RPMI8226 (cell line): ENCODE measurements around the gene NUCKS1.

ENCODE experiments used
- DNase-seq: peaks from one replicate; pipeline ENCODE4 v3.0.0-alpha.2; 2015

NUCKS1 gene

DNA sequence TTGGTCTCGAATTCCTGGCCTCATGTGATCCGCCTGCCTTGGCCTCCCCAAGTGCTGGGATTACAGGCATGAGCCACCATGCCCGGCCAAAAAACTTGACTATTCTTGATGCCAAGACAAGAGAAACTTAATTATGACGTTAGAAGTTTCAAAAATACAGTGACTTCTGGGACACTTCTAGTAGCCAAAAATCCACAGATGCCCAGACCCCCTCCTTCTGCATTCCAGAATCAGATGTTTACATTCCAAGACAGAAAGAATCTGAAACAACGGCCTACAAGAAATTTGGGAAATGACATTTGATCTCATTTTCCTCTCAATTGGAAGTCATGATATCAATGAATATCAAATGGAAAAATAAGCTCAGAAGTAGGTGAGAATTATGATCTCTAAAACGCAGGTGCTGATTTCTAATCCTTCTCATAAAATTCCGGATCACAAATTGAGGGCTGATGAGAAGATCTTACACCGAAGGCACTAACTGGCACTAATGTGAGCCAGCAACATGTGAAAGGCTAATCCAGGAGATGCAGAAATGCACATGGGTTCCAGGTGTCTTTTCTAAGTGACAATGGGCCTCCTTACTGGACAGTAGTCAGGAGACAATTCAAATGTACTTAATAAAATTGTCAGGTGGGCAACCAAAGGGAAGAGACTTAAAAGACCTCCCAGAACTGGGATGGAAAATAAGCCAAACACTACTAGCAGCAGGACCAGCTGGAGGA, 19.8 kb upstream of the NUCKS1 start:
- DNase-seq: no peak

DNA sequence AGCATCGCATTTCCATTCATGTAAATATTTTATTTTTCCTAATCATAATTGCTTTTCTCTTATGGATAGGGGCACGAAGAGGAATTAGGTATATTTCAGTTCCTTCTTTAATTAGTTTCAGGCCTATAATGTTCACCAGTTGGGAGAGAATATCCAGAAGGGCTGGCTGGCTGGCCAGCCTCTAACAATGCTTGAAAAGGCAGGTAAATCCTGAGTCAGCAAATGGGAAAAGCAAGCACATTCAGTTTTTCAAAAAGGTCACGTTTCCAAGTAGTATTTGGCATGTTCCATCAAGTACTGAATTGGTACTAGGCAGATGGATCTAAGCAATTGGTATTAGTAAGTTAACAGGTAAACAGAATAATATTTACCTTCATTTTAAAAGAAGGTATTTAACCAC, 17.3 kb upstream of the NUCKS1 start:
- peak; percentile 59 for DNase-seq

DNA sequence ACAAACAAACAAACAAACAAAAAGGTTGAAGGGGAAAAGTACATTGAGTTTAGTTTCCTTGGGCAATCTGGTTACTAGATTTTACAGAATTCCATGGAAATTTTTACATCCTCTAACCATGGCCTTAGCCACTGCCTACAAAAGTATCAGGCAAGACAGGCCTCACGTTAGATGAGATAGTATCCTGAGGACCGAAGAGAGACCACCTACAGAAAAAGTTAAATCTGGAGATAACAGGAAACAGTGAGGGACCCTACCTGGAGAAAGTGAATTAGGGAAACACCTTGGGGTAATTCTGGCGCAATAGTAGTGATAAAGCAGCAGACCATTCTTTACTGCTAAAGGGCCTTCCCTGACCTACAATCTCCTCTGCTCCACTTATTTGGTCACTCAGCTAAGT, 16.6 kb upstream of the NUCKS1 start:
- DNase-seq: no peak

DNA sequence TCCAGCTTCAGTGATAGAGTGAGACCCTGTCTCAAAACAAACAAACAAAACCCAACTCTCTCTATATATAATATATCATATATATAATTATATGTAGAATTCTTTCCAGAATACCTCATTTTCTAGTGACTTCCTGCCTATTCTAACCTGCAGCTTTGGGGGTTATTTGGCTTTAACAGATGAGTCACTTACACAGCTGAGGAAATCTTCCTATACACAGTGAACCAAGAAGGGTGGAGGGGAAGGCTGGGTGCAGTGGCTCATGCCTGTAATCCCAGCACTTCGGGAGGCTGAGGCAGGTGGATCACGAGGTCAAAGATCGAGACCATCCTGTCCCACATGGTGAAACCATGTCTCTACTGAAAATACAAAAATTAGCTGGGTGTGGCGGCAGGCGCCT, 16.1 kb upstream of the NUCKS1 start:
- DNase-seq: no peak

DNA sequence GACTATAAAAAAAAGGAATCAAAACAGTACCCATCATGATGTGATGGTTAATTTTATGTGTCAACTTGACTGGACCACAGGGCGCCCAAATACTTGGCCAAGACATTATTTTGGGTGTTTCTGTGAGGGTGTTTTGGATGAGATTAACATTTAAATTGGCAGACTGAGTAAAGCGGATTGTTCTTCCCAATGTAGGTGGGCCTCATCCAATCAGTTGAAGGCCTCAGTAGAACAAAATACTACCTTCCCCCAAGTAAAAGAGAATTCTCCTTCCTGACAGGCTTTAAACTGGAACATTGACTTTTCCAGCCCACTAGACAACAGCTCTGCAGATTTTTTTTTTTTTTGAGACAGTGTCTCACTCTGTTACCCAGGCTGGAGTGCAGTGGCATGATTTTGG, 14.6 kb upstream of the NUCKS1 start:
- DNase-seq: no peak

DNA sequence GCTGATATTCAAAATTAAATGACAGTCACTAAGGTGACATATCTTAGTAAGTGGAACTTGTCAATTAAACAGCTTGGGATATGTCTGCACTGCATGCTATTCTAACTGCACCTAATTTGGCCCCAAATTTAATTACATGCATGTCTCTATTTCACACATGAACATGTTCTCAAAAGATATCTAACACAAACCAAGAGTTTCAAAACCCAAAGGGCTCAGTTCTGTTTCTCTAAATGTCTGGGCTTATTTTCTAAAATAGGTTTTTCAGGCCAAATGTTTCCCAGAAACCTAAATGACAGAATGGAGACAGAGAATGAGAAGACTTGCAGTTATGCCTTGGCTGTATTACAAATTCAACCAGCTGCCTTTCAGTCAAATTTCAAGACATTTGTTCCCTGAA, 14.0 kb upstream of the NUCKS1 start:
- no peak for DNase-seq

DNA sequence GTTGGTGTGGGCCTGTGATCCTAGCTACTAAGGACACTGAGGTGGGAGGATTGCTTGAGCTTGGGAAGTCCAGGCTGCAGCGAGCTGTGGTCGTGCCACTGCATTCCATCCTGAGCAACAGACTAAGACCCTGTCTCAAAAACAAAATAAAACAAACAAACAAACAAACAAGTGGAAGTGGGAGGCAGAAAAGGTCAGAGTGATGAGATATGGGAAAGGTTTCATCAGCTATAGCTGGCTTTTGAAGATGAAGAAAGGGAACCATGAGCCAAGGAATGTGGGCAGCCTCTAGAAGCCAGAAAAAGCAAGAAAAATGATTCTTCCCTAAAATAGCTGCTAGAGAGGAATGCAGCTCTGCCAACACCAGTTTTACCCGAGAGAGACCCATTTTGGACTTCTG, 10.6 kb upstream of the NUCKS1 start:
- no peak for DNase-seq

DNA sequence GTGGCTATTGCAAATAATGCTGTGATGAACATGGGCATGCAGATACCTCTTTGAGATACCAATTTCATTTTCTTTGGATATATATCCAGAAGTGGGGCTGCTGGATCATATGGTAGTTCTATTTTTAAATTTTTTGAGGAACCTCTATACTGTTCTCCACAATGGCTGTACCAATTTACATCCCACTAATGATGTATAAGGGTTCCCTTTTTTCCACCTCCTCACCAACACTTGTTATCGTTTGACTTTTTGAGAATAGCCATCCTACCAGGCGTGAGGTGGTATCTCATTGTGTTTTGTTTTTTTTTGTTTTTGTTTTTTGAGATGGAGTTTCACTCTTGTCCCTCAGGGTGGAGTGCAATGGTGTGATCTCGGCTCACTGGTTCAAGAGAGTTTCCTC, 6.6 kb upstream of the NUCKS1 start:
- no peak for DNase-seq

DNA sequence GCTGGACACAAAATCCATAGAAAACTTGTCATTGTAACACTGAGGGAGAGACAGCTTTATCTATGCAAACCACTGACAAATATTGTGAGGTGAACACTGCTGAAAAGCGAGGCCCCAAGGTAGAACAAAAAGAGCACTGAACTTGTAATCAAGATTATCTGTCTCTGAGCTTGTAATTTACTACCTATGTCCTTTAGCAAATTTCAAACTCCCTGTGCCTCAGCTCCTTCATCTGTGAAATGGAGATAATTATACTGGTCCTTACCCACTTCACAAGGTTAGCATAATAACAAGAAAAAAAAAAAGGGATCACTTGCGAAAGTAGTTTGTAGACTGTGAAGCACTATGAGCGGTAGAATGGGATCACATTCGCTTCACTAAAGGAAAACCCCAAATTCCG, 4.9 kb upstream of the NUCKS1 start:
- no peak for DNase-seq

DNA sequence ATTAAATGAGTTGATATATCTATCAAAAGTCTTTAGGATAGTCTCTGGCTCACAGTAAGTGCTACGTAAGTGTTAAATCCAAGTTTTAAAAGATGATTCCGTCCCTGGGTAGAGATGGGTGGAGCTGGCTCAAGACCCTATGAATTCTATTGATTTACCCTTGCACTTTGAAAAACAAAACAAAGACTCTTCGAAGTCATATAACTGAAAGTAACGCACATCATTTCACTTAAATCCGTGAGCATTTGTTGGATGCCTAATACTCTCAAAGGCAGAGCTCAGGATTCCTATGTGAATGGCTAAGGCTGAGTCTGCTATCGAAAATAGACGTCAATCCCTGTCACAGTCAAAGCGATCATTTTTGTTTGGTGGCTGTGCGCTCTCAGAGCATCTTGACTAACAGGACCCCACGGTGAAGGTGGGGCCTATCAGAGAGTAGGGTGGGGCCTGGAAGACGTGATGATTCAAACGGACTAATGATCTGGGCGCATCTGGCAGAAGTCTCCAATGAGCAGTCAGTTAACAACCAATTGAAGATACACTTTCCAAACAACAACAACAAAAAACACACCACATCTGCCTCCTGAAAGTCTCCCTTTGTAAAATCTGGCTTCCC, 1.2 kb upstream of the NUCKS1 start:
- no peak for DNase-seq

DNA sequence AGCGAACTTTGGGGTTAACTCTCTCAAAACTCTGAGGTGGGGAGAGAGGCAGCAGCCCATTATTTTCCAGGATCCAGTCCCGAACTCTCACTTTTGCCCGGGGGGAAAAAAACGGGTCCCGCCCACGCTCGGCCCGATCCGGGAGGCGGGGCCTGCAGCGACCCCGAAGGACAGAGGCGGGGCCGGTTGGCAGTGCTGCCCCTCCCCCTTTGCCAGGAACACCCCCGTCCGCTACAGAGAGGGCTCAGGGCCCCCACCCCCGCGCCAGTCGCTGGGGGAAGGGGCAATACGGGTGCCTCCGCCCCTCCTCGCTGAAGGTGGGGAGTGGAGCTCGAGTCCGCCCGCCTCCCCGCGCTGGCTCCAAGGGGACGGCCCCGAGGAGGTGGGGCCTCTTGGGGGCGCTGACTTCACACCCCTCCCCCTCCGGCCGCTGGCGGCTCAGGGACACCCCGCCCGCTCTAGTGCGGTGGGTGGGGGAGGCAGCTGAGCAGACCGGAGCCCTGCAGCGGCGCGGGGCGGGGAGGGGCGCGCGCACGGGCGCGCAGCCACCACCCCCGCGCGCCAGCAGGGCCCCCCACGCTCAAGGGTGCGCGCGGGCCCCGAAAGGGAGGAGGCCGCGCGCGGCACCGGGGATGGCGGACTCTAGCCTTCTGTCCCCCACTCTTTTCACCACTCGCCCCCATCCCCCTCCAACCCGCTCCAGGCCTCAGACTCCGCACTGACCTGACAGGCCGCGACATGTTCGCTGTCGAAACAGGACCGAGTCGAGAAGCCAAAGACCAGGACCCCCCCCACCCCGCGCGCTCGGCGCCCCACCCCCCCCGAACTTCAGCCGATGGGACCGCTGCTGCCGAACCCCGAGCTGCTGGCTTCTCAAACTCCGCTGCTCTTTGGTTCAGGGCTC, 496 bp downstream of the NUCKS1 start:
- DNase-seq: peak; percentile 97

DNA sequence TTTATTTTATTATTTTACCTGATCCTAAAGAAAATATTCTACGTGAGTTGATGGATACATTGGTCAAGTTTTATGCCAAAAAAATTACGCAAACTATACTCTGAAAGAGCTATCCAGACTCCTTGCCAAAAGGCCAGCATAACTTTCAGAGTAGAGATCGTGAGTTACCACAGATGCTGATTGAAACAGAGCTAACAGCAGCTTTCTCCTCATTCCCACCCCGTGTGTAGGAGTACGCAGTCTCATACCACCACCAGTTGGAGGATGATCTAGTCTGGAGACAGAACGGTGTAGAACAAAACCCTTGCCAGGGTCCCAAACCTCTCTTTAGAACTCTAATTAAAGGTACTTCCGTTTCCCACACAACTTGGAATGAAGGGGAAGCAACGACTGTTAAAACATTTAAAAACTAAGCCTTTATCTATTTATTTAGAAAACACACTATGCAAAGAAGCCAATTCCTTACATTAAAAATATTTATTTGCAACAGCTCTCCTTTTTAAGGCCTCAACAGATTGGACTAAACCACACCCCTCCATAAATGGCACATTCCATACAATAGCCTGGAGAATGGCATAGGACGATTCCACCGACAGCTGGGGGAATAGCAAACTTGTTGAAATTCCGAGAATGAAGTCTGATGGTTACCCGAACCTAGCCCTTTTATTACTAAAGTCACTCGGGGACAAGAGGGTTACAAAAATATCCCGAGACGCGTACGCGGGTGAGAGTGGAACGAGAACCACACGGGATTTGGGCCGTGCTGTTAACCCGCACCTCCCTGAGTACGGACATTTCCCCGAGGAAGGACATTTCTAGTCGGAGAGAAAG, 1.4 kb downstream of the NUCKS1 start:
- DNase-seq: peak; percentile 61

DNA sequence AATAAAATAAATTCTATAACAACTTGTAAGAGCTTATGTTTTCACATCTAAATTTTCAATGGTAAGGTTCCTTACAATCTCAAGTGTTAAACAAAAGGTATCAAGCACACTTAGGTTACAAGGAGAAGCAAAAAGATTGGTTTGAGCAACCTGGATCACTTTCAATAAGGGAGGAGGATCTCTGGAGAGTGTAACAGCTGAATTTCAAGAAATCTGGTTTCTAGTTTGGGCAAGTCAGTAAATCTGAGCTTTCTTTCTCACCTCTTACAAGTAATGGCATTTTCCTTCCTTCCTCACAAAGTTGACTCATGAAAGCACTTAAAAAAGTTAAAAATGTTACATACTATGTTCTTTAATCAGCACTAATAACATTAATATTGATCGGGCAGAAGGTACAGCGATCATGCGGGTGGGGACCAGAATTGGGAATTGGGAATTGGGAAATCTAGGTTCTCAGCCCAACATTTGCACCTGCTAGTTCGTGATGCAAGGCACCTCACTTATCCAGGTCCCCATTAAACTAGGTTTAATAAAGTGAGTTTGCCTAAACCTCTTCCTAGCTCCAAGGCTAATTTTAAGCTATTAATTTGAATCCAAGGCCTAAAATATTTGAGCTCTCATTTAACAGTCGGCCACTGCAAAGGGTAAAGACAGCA, 3.1 kb downstream of the NUCKS1 start:
- no peak for DNase-seq

DNA sequence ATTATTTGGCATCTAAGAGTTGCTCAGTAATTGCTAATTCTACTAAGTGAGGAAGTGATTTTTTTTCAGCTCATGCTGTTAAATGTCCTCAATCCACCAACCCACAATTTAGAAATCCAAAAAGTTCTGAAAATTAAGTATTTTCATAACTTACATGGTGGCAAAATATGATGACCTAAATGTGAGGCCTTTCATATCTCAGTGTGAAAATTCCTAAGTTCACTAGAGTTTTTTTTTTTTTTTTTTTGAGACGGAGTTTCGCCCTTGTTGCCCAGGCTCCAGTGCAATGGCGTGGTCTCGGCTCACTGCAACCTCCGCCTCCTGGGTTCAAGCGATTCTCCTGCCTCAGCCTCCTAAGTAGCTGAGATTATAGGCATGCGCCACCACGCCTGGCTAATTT, 5.6 kb downstream of the NUCKS1 start:
- DNase-seq: no peak

DNA sequence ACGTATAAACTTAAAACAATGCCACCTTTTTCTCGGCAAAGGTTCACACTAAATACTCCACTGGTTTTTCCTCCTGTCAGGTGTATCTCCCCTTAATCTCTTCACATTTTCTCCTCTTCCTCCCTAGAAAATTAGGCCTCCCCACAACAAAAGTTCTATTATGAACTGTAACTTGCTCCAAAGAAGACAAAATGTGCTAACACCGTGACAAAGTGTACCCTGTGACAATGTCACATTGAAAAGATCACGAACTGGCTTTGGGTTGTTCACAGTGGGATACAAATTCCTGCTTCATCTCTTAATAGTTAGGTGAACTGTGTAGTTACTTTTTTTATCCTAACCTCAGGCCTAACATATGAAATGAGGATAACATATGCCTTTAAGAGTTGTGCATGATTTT, 6.0 kb downstream of the NUCKS1 start:
- no peak for DNase-seq

DNA sequence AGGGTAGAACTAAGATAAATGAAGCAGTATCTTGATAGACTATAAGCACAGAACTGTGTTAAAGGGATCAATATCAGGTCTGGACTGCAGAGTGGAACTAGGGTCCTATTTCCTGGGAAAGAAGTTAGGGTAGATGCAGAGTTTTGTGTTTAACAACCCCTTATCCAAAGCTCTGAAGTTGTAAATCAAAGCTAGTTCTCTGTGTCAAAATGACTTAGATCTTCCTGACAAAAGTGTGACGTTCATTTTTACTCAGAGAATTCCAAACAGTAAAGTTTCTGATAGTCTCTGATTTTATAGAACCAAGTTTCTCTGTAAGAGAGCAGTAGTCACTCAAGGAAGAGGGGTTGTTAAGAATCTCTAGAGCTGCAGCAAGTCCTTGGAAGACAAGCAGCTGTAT, 8.3 kb downstream of the NUCKS1 start:
- no peak for DNase-seq

DNA sequence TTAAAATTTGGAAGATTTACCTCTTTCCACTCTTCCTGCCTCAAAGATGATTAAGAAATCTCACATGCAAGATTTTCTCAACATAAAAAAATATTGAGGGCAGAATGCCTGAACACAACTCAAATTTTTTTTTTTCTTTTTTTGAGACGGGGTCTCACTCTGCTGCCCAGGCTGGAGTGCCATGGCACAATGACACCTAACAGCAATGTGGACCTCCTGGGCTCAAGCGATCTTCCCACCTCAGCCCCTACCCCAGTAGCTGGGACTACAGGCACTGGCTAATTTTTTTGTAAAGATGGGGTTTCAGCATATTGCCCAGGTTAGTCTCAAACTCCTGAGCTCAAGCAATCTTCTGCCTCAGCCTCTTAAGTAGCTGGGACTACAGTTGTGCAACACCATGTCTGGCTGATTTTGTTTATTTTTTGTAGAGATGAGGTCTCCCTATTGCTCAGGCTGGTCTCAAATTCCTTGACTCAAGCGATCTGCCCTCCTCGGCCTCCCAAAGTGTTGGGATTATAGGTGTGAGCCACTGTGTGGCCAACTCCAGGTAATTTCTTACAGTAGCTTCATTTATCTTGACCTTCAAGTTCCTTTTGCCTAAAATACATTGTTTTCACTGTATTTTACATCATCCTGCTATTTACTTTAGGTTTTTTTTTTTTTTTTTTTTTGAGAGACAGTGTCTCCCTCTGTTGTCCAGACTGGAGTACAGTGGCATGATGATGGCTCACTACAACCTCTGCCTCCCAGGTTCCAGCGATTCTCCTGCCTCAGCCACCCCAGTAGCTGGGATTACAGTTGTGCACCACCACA, 10.4 kb downstream of the NUCKS1 start:
- DNase-seq: no peak

DNA sequence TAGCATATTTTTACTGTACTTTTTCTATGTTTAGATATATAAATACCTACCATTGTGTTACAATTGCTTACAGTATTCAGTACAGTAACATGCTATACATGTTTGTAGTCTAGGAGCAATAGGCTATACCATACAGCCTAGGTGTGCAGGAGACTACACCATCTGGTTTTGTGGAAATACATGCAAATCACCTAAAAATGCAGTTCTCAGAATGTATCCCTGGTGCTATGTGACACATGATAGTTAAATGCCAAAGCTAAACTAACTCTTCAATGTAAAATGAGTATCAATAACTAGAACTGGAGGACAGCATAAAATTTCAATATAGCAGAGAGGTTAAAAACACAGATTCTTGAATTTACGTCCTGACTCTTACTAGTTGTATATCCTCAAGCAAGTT, 14.8 kb downstream of the NUCKS1 start:
- DNase-seq: no peak

DNA sequence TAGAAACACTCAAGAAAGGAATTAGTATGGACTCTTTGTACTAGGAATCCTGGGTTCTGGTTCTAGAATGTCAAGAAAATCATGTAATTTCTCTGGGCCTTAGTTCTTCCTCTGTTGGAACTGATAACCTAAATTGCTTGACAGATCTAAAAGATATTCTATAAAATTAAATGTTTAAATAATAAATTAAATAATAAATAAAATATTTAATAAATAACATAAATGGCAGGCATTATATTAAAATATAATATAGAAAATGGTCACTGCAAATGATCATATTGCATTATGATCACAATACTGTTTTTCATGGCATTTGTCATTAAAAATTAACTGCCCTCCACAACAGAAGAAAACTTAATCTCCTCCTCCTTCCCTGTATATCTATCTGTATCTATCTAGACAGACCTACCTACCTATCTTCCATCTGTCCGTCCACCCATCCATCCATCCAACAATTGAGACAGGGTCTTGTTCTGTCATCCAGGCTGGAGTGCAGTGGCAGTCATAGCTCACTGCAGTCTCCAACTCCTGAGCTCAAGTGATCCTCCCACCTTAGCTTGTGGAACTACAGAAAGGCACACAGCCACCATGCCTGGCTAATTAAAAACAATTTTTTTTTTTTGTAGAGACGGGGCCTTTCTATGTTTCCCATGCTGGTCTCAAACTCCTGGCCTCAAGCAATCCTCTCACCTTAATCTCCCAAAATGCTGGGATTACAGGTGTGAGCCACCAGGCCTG, 16.4 kb downstream of the NUCKS1 start:
- no peak for DNase-seq

DNA sequence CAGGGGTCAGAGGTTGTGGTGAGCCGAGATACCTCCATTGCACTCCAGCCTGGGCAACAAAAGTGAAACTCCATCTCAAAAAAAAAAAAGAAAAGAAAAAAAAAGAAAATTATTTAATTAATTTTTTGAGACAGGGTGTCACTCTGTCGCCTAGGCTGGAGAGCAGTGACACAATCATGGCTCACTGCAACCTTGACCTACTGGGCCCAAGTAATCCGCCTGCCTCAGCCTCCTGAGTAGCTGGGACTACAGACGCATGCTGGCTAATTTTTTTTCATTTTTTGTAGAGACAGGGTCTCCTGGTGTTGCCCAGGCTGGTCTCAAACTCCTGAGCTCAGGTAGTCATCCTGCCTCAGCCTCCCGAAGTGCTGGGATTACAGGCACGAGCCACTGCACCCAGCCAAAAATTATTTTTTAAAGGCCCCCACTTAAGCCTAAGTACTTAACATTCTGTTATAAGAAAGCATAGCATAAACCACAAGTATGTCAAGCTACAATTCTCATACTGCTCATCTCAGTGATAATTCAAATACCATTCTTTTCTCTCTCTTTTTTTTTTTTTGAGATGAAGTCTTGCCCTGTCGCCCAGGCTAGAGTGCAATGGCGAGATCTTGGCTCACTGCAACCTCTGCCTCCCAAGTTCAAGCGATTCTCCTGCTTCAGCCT, 19.9 kb downstream of the NUCKS1 start:
- no peak for DNase-seq
